Ectodermal cell (in vitro differentiated cells): ENCODE results near the gene PUS7L.

Experiments
- H3K27ac ChIP-seq: 2 replicates; pipeline ENCODE4 v1.7.0; 2013; ENCODE audit warnings: mild to moderate bottlenecking, low read depth, low read length; ENCODE audit not compliant: insufficient read depth, poor library complexity, severe bottlenecking
- H3K27me3 ChIP-seq: 2 replicates; pipeline ENCODE4 v1.7.0; 2013; ENCODE audit warnings: mild to moderate bottlenecking, low read length; ENCODE audit not compliant: insufficient read depth, control insufficient read depth, poor library complexity, severe bottlenecking
- H3K36me3 ChIP-seq: one replicate; pipeline ENCODE4 v1.7.0; 2013; ENCODE audit warnings: low read length; ENCODE audit not compliant: control insufficient read depth, insufficient read depth
- H3K4me1 ChIP-seq: one replicate; pipeline ENCODE4 v1.7.0; 2013; ENCODE audit warnings: low read length; ENCODE audit not compliant: control insufficient read depth, insufficient read depth
- H3K4me3 ChIP-seq: 2 replicates; pipeline ENCODE4 v1.7.0; 2013; ENCODE audit warnings: low read depth, low read length, control low read depth; ENCODE audit not compliant: insufficient read depth
- H3K9me3 ChIP-seq: 2 replicates; pipeline ENCODE4 v1.7.0; 2013; ENCODE audit warnings: mild to moderate bottlenecking, low read length, moderate library complexity; ENCODE audit not compliant: control insufficient read depth
- WGBS, 2 experiments: methylation state at CpG; one replicate each; pipeline ENCODE4 v1.1.7; 2013; ENCODE audit warnings: missing lambda C conversion rate in 2 of 2; 5-methylcytosine and 5-hydroxymethylcytosine counted together

The PUS7L gene

DNA sequence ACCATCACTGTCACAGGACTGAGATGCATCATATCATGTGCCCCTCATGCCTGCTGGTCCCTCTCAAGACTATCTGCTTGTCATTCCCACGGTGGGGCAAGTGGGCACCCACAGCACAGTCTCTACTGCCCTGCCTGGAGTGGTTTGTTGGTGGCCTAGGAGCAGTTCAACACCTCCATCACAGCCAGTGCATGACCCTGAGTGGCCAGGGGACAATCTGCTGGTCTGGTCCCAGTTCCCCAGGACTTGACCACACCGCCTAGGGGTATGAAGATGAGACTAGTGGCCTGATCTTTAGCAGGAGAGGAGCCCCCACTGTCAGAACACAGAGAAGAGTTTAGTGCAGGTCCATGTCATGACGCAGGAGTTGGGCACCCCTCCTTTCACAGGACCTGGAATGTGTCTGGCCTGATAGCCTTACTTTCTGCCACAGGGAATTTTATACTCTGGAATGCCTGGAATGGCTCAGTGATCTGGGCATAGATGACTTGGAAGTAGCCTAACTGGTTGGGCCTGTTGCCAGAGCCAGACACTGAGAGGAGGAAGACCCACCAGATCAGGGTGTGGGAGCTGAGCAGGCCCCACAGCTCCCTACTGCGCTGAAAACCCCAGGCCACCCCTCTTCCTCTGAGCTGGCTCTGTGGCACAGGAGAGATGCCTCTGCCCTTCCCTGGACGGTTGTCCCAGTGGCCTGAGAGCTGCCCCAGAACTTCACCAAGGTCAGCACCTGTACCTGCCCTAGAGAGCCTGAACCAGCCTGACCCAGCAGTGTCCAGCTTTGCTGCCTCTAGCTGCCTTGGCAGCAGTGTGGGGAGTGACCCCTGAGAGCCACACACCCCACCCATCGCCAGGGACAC lies 83.3 kb downstream of the PUS7L start:
- Histone ChIP-seq H3K9me3 (no peaks in the 10 kb centered on the region), H3K4me3 (no peak overlapping the region), H3K27me3 (no peaks in the 10 kb centered on the region), H3K4me1 (no peaks in the 10 kb centered on the region), H3K36me3 (no peaks in the 10 kb centered on the region), H3K27ac (no peak overlapping the region)
- WGBS, 2 experiments, result 84 to 90% methylated on average over 6 of the region's 6 CpGs

DNA sequence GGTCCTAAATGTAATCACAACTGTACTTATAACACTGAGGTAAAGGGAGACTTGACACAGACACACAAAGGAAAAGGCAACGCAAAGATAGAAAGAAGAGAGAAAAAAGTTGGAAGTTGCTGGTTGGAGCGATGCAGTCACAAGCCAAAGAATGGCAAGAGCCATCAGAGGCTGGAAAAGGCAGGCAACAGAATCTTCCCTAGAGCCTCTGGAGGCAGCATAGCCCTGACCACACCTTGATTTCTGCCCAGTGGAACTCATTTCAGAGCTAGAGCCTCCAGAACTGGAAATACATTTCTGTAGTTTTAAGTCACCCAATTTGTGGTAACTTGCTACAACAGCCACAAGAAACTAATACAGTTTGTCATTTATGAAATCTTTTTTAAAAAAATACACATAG lies 89.2 kb downstream of the PUS7L start:
- WGBS, 2 experiments, result 86 to 96% methylated on average over 2 of the region's 2 CpGs
- H3K27ac ChIP-seq, result no peak overlapping the region
- H3K4me1 ChIP-seq, result no peaks in the 10 kb centered on the region
- no peak overlapping the region for H3K4me3 ChIP-seq
- H3K36me3 ChIP-seq, result no peaks in the 10 kb centered on the region
- no peaks in the 10 kb centered on the region for H3K9me3 ChIP-seq
- no peaks in the 10 kb centered on the region for H3K27me3 ChIP-seq
